ENCODE measurements around the gene VEZF1. TPM values are rescaled to one million over a fixed set of nuclear protein-coding genes. Genes with fewer than 3 reads are reported as not detected.

The VEZF1 gene
- total RNA-seq (10 to 100 TPM; 58.6 to 83.5 (median 72.4) TPM), polyA plus RNA-seq (10 to 100 TPM; 31.6 to 70.2 TPM)
- long read RNA-seq, donor 1, transcript VEZF1-202 (6 exons, 2,321 nt): major isoform, 85 of 105 reads
- long read RNA-seq, donor 1, partial matches to known transcripts: 3 of 105 reads
- long read RNA-seq, donor 1, other reads (novel, unspliced or antisense): 17 of 105 reads
- long read RNA-seq, donor 2, transcript VEZF1-202 (6 exons, 2,321 nt): major isoform, 12 of 38 reads
- long read RNA-seq, donor 2, partial matches to known transcripts: 22 of 38 reads
- long read RNA-seq, donor 2, other reads (novel, unspliced or antisense): 0 of 38 reads
- long read RNA-seq, donor 3, transcript VEZF1-202 (6 exons, 2,321 nt): major isoform, 30 of 37 reads
- long read RNA-seq, donor 3, partial matches to known transcripts: 1 of 37 reads
- long read RNA-seq, donor 3, other reads (novel, unspliced or antisense): 6 of 37 reads

GRCh38 chr17:57987581-57988300 is at the start of gene VEZF1:
Gene VEZF1 (minus strand): TSS chr17:57988254. CDS start chr17:57988111, 143 bp downstream.
- DNase-seq: peak; percentile 79 to 90 (median 84)
- no peaks in the 10 kb centered on the region for H3K36me3 ChIP-seq
- H3K27me3 ChIP-seq: no peaks in the 10 kb centered on the region
- no peaks in the 10 kb centered on the region for H3K9me3 ChIP-seq
- 0 to 1% (median 1%) methylated on average over 29 to 72 of the region's 74 CpGs for WGBS, 3 donors
- no peak for TF ChIP-seq CTCF (IDR thresholded peaks at IDR 0.05)
- no peak for TF ChIP-seq EP300 (IDR thresholded peaks at IDR 0.05)
- peak; percentile 17 for TF ChIP-seq POLR2A (IDR thresholded peaks at IDR 0.05)
- H3K4me3 ChIP-seq: peak within 1 kb of the TSS; percentile 86
- peak within 1 kb of the TSS; percentile 93 to 95 for H3K27ac ChIP-seq
- intact Hi-C loops (cut with DNase I): loop anchor here in 2 of 4 donors (5.0 kb wide), 2 partner anchors 95 to 125 kb away; no protein-coding TSS in a partner anchor
- peaks cover 8% of the 10 kb centered on the region for H3K4me1 ChIP-seq (ENCODE audit: insufficient read depth)

GRCh38 chr17:58032691-58033415 is 44.8 kb upstream of the VEZF1 start:
- TF ChIP-seq EP300 (IDR thresholded peaks at IDR 0.05): no peak
- TF ChIP-seq CTCF (IDR thresholded peaks at IDR 0.05): no peak
- TF ChIP-seq POLR2A (IDR thresholded peaks at IDR 0.05): no peak
- intact Hi-C loops (cut with DNase I): no loop called here
- Histone ChIP-seq H3K4me3 (no peak overlapping the region), H3K27ac (no peak overlapping the region), H3K9me3 (no peaks in the 10 kb centered on the region), H3K27me3 (no peaks in the 10 kb centered on the region), H3K36me3 (no peaks in the 10 kb centered on the region), H3K4me1 (ENCODE audit: insufficient read depth) (no peaks in the 10 kb centered on the region)
- WGBS, 3 donors: 56 to 66% (median 60%) methylated on average over 6 of the region's 6 CpGs
- DNase-seq: no peak

GRCh38 chr17:58028578-58028977 is 40.5 kb upstream of the VEZF1 start:
- intact Hi-C loops (cut with DNase I): no loop called here
- no peaks in the 10 kb centered on the region for H3K27me3 ChIP-seq
- no peaks in the 10 kb centered on the region for H3K4me1 ChIP-seq (ENCODE audit: insufficient read depth)
- no peak overlapping the region for H3K4me3 ChIP-seq
- no peaks in the 10 kb centered on the region for H3K9me3 ChIP-seq
- TF ChIP-seq POLR2A (IDR thresholded peaks at IDR 0.05) (no peak), CTCF (IDR thresholded peaks at IDR 0.05) (no peak), EP300 (IDR thresholded peaks at IDR 0.05) (no peak)
- no peak for DNase-seq
- H3K27ac ChIP-seq: no peak overlapping the region
- no peaks in the 10 kb centered on the region for H3K36me3 ChIP-seq

- TF ChIP-seq EP300 (IDR thresholded peaks at IDR 0.05) (no peak), POLR2A (IDR thresholded peaks at IDR 0.05) (no peak), CTCF (IDR thresholded peaks at IDR 0.05) (no peak)
- WGBS, 3 donors: 76 to 83% (median 77%) methylated on average over 9 of the region's 9 CpGs
- intact Hi-C loops (cut with DNase I): no loop called here
- DNase-seq: no peak
- Histone ChIP-seq H3K9me3 (no peaks in the 10 kb centered on the region), H3K27ac (no peak overlapping the region), H3K27me3 (no peaks in the 10 kb centered on the region), H3K4me3 (no peak overlapping the region), H3K4me1 (ENCODE audit: insufficient read depth) (no peaks in the 10 kb centered on the region), H3K36me3 (no peaks in the 10 kb centered on the region)
These were observed 32.3 kb upstream of the VEZF1 start for GRCh38 chr17:58020401-58020800.

Measured in ovary (tissue), 10 donors.